ENCODE data around the gene TMEM234. TPM values are rescaled to one million over a fixed set of nuclear protein-coding genes. Genes with fewer than 3 reads are reported as not detected.

The TMEM234 gene
- total RNA-seq, 2 experiments from 2014 or later: 11.5 to 12.8 TPM

GRCh38 chr1:32187850-32188249, 34.3 kb downstream of the TMEM234 start:
- no peak overlapping the region for H3K4me3 ChIP-seq (ENCODE audit: low read length)
- Mint-ChIP-seq H3K4me1 (ENCODE audit: low read depth) (peaks cover 23% of the 10 kb centered on the region), H3K27ac (no peak overlapping the region), H3K36me3 (ENCODE audit: low read depth) (peaks cover 85% of the 10 kb centered on the region), H3K9me3 (no peaks in the 10 kb centered on the region), H3K27me3 (no peaks in the 10 kb centered on the region), H3K4me3 (no peak overlapping the region)
- no peaks in the 10 kb centered on the region for H3K9me3 ChIP-seq (ENCODE audit: control insufficient read depth in 1 of 2, insufficient read depth in 1 of 2, low read length in 2 of 2)
- ChIA-PET CTCF (no interaction called here), POLR2A (interaction anchor here (0.6 kb wide), 1 partner anchor 10 kb away, joined by 3 read pairs; no protein-coding TSS in a partner anchor)
- H3K4me1 ChIP-seq (ENCODE audit: insufficient read depth, low read length): peaks cover 13% of the 10 kb centered on the region
- intact Hi-C loops (cut with DNase I, micrococcal nuclease): no loop called here
- no peaks in the 10 kb centered on the region for H3K27me3 ChIP-seq (ENCODE audit: control insufficient read depth in 1 of 2, insufficient read depth in 2 of 2, low read length in 2 of 2)
- H3K36me3 ChIP-seq (ENCODE audit: insufficient read depth, low read length): peaks cover 85% of the 10 kb centered on the region
- no peak for DNase-seq
- TF ChIP-seq, protein P1, sequence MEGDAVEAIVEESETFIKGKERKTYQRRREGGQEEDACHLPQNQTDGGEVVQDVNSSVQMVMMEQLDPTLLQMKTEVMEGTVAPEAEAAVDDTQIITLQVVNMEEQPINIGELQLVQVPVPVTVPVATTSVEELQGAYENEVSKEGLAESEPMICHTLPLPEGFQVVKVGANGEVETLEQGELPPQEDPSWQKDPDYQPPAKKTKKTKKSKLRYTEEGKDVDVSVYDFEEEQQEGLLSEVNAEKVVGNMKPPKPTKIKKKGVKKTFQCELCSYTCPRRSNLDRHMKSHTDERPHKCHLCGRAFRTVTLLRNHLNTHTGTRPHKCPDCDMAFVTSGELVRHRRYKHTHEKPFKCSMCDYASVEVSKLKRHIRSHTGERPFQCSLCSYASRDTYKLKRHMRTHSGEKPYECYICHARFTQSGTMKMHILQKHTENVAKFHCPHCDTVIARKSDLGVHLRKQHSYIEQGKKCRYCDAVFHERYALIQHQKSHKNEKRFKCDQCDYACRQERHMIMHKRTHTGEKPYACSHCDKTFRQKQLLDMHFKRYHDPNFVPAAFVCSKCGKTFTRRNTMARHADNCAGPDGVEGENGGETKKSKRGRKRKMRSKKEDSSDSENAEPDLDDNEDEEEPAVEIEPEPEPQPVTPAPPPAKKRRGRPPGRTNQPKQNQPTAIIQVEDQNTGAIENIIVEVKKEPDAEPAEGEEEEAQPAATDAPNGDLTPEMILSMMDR (IDR thresholded peaks at IDR 0.05): no peak
- no peak overlapping the region for H3K27ac ChIP-seq (ENCODE audit: low read depth in 1 of 2, low read length in 2 of 2)
- no peak for ATAC-seq (ENCODE audit: poor library complexity)

DNA sequence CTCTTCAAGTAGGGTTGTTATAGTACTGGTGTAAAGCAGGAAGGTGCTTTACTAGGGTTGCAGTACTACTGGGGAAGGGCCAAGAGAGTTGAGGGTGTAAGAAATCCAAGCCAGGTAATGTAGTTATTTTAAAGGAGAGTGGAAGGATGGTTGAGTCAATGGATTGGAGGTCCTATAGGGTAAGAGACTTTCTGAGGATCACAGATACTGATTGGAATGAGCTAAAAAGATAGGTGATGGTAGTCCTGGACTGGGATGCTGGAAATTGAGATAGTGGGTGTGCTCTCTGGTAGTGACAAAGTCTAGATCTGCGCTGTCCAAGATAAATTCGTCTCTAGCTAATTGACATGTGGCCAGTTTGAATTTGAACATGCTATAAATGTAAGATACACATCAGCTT, 35.7 kb downstream of the TMEM234 start:
- Histone ChIP-seq H3K27me3 (ENCODE audit: control insufficient read depth in 1 of 2, insufficient read depth in 2 of 2, low read length in 2 of 2) (no peaks in the 10 kb centered on the region), H3K4me1 (ENCODE audit: insufficient read depth, low read length) (peaks cover 22% of the 10 kb centered on the region), H3K27ac (ENCODE audit: low read depth in 1 of 2, low read length in 2 of 2) (no peak overlapping the region), H3K36me3 (ENCODE audit: insufficient read depth, low read length) (peaks cover 71% of the 10 kb centered on the region), H3K4me3 (ENCODE audit: low read length) (no peak overlapping the region), H3K9me3 (ENCODE audit: control insufficient read depth in 1 of 2, insufficient read depth in 1 of 2, low read length in 2 of 2) (no peaks in the 10 kb centered on the region)
- H3K36me3 Mint-ChIP-seq (ENCODE audit: low read depth): peaks cover 83% of the 10 kb centered on the region
- intact Hi-C loops (cut with DNase I, micrococcal nuclease): no loop called here
- TF ChIP-seq, protein P1 (IDR thresholded peaks at IDR 0.05): no peak
- no peaks in the 10 kb centered on the region for H3K27me3 Mint-ChIP-seq
- H3K27ac Mint-ChIP-seq: no peak overlapping the region
- no peaks in the 10 kb centered on the region for H3K9me3 Mint-ChIP-seq
- ChIA-PET CTCF (no interaction called here), POLR2A (no interaction called here)
- ATAC-seq (ENCODE audit: poor library complexity) (no peak), DNase-seq (no peak)
- no peak overlapping the region for H3K4me3 Mint-ChIP-seq
- peaks cover 34% of the 10 kb centered on the region for H3K4me1 Mint-ChIP-seq (ENCODE audit: low read depth)

DNA sequence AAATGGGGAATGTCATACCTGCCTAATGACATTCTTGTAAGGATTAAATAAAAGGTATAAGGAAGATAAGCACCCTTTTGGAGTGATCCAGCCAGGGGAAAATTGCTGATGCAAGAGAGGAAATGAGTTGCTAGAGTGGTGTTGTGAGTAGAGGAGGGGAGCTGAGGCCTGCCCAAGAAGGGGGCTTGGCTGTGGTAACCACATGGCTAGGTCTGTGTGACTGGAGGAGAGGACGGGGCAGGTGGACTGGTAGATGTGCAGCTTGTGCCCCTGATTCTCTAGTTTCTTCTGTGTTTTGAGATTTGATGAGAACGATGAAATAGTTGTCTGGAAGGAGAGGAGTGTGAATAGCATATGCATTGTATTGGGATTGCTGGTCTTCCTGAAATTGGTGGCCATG, 36.1 kb downstream of the TMEM234 start:
- H3K4me3 Mint-ChIP-seq: no peak overlapping the region
- H3K4me1 ChIP-seq (ENCODE audit: insufficient read depth, low read length): peaks cover 26% of the 10 kb centered on the region
- H3K36me3 Mint-ChIP-seq (ENCODE audit: low read depth): peaks cover 83% of the 10 kb centered on the region
- no peaks in the 10 kb centered on the region for H3K27me3 Mint-ChIP-seq
- peaks cover 67% of the 10 kb centered on the region for H3K36me3 ChIP-seq (ENCODE audit: insufficient read depth, low read length)
- H3K9me3 ChIP-seq (ENCODE audit: control insufficient read depth in 1 of 2, insufficient read depth in 1 of 2, low read length in 2 of 2): no peaks in the 10 kb centered on the region
- H3K9me3 Mint-ChIP-seq: no peaks in the 10 kb centered on the region
- no peak for ATAC-seq (ENCODE audit: poor library complexity)
- H3K27ac Mint-ChIP-seq: no peak overlapping the region
- POLR2A ChIA-PET: no interaction called here
- DNase-seq: no peak
- no peaks in the 10 kb centered on the region for H3K27me3 ChIP-seq (ENCODE audit: control insufficient read depth in 1 of 2, insufficient read depth in 2 of 2, low read length in 2 of 2)
- H3K4me3 ChIP-seq (ENCODE audit: low read length): no peak overlapping the region
- H3K4me1 Mint-ChIP-seq (ENCODE audit: low read depth): peaks cover 39% of the 10 kb centered on the region
- H3K27ac ChIP-seq (ENCODE audit: low read depth in 1 of 2, low read length in 2 of 2): no peak overlapping the region
- intact Hi-C loops (cut with DNase I, micrococcal nuclease): no loop called here
- CTCF ChIA-PET: no interaction called here
- TF ChIP-seq, protein P1 (IDR thresholded peaks at IDR 0.05): no peak
